ENCODE results near the gene MNT.

The MNT gene

DNA sequence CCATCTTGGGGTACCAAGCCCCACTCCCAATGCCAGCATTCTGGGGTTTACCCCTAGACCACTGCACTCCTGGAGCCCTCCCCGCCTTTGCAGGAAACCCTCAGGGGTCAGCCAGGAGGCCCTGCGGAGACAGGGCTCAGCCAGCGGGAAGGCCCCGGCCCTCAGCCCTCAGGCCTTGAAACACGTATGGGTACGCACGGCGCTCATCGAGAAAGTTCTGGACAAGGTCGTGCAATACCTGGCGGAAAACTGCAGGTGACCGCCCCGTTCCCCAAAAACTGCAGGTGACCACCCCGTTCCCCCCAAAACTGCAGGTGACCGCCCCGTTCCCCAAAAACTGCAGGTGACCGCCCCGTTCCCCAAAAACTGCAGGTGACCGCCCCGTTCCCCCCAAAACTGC, 38.8 kb downstream of the MNT start:
- DNase-seq: no peak

DNA sequence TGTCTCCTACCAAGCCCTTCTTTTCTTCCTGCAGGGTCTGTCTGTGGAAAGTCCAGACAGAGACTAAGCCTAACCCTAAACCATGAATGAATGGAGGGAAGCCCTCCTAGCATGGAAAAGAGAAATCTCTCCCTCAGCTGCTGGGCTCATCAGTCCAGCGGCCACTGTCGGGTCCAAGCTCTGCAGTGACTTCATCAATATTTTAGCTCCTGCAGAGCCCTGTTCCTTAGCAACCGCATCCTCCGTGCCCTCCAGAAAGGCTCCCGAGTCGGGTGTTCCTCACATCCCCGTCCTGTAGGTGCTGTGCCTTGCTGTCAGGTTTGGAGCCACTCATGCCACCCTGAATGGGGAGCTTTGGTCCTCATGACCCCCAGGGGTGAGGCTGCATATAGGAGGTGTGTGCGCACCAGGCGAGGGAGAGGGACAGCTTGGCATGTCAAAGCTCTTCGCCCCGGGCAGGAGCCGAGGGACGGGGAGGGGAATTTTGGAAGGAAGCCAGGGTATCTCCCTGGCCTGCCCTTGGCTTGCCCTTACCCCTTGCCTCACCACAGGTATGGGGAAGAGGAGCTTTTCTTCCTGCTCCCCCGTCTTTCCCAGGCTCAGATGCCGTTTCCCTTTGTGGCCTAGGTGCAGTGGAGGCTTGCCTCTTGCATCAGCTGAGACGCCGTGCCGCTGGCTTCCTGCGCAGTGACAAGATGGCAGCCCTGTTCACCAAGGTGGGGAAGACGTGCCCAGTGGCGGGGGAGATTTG, 39.7 kb downstream of the MNT start:
- DNase-seq: no peak

- no peak for DNase-seq
Observed at GRCh38 chr17:2357931-2358434, 42.9 kb downstream of the MNT start.

GRCh38 chr17:2357237-2357636, 43.6 kb downstream of the MNT start:
- no peak for DNase-seq

- no peak for DNase-seq
Observed at GRCh38 chr17:2354311-2354710, 46.5 kb downstream of the MNT start.

DNA sequence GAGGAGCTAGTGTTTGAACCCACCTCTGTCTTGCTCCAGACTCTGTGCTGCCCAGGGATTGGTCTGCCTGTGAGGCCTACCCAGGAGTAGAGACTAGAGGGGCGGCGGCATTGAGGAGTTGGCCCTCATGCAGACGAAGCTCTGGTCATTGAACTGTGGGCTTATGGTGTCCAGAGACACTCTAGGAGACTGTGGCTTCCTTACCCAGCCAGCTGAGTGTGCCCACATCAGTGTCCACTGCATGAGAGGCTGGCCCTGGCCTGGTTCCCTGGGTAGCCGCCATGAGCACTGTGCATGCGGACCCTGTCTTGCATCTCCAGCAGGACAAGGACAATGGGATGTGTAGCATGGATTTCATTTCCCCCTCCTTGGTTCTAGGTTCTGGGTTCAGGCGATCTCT, 49.6 kb downstream of the MNT start:
- no peak for DNase-seq

DNA sequence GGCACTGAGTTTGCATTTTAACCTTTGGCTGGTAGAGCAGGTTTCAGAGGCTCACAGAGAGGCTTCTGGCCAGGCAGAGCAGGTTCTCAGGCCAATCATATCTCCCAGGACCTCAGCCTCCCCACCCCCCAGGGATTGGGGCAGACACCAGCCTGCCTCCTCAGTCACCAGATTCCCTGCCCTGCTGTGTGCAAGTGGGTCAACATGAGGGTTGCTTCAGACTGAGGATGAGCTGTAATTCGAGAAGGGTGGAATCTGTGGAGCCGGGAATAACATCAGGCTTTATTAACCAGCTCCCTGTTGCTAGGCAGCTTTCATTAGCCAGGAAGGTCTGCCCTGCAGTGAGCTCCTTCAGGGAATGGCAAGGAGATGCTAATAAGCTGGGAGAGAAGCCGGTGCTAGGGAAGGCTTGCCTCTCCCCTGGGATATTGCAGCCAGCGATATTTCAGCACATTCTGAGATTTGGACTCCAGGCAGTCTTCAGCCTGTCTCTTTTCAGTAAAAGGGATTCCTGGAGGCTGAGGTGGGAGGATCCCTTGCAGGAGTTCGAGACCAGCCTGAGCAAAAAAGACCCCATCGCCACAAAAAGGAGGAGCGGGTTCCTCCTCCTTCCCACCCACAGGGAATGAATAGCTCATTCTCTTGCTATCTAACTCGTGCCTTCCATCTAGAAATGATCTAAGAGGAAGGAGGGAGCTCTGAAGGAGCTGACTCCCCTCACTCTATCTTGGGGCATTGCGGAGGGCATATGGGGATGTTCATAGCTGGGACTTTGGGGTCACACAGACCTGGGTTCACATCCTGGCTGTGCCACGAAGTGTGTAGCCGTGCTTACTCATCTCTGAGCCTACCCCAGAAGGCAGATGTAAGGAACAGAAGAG, 52.8 kb downstream of the MNT start:
- no peak for DNase-seq

GRCh38 chr17:2346475-2346874, 54.4 kb downstream of the MNT start:
- no peak for DNase-seq

DNA sequence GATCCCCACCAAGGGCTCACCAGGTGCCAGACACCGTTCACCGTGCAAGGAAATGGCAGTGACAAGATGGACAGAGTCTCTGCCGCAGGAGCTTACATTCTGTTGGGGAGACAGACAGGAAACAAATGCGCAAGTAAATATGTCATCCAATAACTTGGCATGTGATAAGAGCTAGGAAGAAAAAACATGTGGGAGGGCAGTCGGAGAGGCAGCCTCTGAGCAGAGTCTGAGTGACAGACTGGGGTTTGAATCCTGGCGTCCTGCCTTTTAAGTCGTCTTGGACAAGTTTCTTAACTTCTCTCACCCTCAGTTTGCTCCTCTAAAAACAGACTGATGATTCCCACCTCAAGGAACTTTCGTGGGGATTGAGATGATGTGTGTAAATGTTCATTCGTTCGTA, 56.3 kb downstream of the MNT start:
- no peak for DNase-seq

DNA sequence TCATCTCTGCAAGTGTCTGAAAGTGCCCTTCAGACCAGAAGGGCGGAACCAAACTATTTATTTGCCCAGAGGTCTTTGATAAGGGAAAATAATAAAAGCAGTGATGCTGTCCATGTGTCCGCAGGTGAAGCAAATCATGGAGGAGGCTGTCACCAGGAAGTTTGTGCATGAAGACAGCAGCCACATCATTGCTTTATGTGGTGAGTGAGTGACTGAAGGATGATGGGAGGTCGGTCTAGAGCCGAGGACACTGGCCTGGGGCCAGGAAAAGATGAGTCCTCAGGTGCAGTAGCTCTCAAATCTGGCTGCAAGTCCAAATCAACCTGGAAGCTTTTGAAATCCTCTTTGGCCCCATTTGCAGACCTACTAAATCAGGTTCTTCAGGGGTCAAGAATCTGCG, 57.4 kb downstream of the MNT start:
- peak; percentile 20 to 26 for DNase-seq

DNA sequence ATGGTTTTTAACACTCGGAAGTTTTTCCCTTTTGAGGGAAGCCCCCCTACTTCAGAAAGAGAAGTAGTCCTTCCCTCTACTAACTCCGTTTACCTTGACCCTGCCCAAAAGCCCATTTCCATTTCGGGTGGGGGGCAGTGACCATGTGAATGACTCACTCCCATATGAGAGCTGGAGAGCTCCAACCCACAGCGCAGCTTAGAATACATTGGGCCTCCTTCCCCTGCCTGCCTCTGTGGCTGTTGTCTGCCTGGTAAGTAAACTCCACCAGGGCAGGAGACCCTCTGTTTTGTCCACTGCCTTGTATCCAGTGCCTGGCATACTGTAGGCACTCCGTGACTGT, 62.6 kb downstream of the MNT start:
- no peak for DNase-seq

- peak in 1 of 2 experiments; percentile 18 for DNase-seq
Observed at GRCh38 chr17:2337544-2338314, 63.1 kb downstream of the MNT start.

DNA sequence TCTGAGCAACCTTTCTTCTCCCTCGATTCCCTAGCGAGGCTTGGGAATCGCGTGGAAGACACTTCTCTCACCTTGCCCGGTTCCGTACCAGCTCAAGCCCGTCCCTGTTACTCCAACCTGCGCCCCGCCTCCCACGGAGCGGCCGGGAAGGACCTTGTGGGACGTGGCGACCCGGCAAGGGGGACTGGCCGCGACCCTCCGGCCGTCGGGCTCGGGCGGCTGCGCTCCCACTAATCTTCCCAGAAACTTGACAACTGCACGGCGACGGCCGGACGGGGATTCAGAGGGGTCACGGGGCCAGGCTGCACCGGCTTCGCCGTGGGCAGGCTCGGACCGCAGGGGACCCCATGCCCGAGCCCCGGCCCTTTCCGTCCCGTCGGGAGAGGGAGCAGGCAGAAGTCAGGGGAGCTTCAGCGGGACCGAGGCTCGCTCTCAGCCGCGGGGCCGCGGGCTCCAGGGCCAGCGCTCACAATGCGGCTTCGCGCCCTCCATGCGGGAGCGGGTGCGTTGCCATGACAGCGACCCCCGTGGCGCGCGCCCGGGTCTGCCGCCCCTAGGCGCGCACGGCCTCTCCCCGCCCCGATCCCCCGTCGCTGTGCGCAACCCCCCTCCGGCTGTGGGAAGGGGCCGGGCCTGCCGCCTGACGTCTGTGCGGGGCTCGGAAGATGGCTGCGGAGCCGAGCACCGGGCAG, 63.9 kb downstream of the MNT start, which contains the start of gene SGSM2:
TSS of gene SGSM2 (plus strand) at position 650 of the 692 bp plus-strand sequence. CDS start 188 bp downstream, outside the sequence.
- DNase-seq: peak; percentile 55 to 64

DNA sequence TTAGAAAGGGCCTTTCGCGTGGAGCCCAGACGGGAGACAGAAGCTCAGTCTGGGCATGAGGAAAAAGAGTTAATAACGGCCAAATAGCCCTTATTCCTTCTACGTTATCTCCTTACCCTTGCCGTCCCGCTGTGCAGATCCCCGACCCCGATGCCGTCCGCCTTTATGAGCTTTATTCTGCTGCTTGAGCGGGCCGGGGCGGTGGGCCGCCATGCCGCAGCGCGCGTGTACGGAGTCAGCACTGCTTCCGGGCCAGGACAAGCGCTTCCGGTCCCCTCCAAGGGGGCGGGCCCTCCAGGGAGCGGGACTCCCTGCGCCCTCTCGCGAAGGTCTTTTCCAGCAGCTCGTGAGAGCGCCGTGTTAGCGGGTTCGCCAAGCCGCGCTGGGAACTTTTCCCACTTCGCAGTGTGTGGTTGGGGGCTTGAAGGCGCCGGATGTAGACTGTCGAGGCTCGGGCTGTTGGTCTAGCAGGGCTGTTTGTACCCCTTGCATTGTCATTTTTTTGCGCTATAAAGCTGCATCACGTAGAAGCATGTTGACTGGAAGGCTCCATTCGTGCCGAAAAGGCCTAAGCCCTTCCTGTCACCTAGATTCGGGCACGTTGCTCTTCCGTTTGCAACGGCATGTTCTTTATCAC, 64.5 kb downstream of the MNT start, which contains the start of gene TSR1:
TSS of gene TSR1 (minus strand) at position 243 of the 637 bp plus-strand sequence. CDS start at position 213, 30 bp downstream.
- DNase-seq: peak; percentile 81 to 86

DNA sequence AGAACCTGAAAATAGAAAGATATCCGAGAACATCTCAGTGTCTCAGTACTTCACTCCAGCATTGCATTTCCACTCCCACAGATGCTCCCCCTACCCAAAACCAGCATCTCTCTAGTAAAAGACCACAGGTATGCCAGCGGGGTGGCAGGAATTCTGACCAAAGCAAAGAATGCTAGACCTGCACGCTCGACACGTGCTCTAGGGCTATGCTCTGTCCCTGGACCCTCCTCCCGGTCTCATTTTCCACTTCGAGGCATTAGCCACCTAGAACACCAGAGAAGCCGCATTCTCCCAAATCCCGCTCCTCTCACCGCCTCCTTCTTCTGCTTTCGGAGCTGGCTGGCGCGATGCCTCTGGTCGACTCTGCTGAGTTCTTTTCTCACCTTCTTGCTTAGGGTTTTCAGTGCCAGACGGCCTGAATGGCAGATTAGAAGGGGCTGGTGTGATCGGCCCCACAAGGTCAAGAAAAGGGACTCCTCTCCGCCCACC, 65.1 kb downstream of the MNT start:
- DNase-seq: no peak

Data from activated CD4-positive, alpha-beta T cell treated with anti-CD3 and anti-CD28 coated beads, Interleukin-2, amount 50 U/mL, for 4 hours (primary cell).